GM13976 (cell line): ENCODE data around the gene ZFP36L1.

ENCODE experiments used
- DNase-seq: peaks from one replicate; pipeline ENCODE4 v3.0.0; 2012; ENCODE audit warnings: low spot score
- in situ Hi-C: fragments of 300-500 bp; cut with MboI; formaldehyde crosslinking; loops from one replicate; pipeline ENCODE4 v1.12.0; 2022; ENCODE audit warnings: low sequenced_read_pairs, mixed read lengths, inconsistent platforms; ENCODE audit not compliant: unreplicated experiment
- TF ChIP-seq, protein P1 (sequence below): IDR thresholded peaks from 2 replicates; pipeline ENCODE4 v1.5.1; 2012; ENCODE audit warnings: borderline replicate concordance, mild to moderate bottlenecking; ENCODE audit not compliant: insufficient read depth; ENCODE audit errors: extremely low read depth, missing control alignments, control extremely low read depth

Gene ZFP36L1

GRCh38 chr14:68762953-68763764 is 29.7 kb downstream of the ZFP36L1 start:
- no peak for DNase-seq

DNA sequence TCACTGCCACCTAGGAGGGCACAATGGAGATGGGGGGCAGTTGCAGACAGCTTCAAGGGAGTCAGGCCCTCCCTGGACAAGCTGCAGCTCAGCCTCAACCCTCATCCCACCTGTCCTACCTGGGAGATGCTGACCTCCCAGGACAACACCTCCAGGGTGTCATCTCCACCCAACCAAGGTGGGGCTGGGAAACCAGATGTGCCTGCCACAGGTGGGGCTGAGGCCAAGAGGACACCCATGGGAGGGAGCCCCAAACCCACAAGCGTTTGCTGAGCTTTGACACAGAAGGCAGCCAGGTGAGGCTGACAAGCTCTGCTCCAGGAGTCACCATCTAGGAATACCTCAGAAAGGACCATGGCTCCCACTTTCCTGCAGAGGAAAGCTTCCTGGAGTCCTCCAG is 31.5 kb downstream of the ZFP36L1 start:
- in situ Hi-C loops, result no loop called here
- DNase-seq, result no peak
- TF ChIP-seq, protein P1, sequence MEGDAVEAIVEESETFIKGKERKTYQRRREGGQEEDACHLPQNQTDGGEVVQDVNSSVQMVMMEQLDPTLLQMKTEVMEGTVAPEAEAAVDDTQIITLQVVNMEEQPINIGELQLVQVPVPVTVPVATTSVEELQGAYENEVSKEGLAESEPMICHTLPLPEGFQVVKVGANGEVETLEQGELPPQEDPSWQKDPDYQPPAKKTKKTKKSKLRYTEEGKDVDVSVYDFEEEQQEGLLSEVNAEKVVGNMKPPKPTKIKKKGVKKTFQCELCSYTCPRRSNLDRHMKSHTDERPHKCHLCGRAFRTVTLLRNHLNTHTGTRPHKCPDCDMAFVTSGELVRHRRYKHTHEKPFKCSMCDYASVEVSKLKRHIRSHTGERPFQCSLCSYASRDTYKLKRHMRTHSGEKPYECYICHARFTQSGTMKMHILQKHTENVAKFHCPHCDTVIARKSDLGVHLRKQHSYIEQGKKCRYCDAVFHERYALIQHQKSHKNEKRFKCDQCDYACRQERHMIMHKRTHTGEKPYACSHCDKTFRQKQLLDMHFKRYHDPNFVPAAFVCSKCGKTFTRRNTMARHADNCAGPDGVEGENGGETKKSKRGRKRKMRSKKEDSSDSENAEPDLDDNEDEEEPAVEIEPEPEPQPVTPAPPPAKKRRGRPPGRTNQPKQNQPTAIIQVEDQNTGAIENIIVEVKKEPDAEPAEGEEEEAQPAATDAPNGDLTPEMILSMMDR, result no peak

More at GRCh38 chr14:68762953-68763764, 29.7 kb downstream of the ZFP36L1 start:
- in situ Hi-C loops, result no loop called here
- TF ChIP-seq, protein P1, result no peak

GRCh38 chr14:68760761-68761160 is 32.1 kb downstream of the ZFP36L1 start:
- TF ChIP-seq, protein P1, result no peak
- no peak for DNase-seq
- in situ Hi-C loops, result no loop called here

GRCh38 chr14:68759937-68760336 is 32.9 kb downstream of the ZFP36L1 start:
- TF ChIP-seq, protein P1, result no peak
- no peak for DNase-seq
- in situ Hi-C loops, result no loop called here

DNA sequence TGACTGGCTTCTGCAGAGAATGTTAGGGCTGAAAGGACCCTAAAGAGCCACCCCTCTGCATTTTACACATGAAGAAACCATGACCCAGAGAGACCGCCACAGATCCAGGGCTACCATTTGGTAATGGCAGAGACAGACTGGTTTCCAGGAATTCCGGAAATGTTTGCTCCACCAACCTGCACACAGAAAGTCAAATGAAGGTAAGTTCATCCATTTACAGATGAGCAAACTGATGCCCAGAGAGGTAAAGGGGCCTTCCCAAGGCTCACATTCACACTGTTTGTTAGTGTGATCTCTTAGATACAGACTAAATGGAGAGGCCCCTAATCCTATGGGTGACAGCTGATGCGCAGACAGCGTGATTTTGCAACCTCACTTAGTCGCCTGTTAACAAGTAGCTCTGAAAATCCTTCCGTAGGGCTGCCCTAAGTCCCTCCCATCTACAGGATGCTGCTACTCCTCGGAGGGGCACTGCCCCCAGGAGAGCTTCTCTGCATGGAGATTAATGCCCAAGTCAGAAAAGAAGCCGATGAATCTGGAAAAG is 33.8 kb downstream of the ZFP36L1 start:
- in situ Hi-C loops, result no loop called here
- TF ChIP-seq, protein P1, result no peak
- DNase-seq, result no peak

DNA sequence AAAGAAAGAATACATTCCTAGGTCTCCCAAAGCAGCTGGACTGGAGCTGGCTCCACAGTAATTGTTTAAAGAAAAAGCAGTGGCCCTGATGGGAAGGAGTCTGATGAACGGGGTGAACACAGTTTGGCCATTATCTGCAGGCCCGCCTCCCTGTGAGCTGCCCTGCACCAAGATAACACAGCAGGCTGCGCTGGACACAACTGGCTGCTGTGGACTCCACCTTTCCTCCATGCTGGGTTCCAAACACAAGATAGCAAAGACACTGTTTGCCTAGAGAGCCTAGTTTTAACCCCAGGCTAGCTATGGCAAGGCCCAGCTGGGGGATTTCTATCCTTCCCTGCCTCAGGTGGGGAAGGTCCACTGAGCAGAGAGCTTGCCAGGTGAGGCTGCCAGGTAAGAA is 34.6 kb downstream of the ZFP36L1 start:
- TF ChIP-seq, protein P1, result no peak
- no peak for DNase-seq
- in situ Hi-C loops, result no loop called here
